Caco-2 (cell line): ENCODE measurements around the gene RNLS. TPM values are rescaled to one million over a fixed set of nuclear protein-coding genes. Genes with fewer than 3 reads are reported as not detected.

Source experiments
- BruUV-seq: library from RNA; stranded (reverse); fragments of 400-500 nt; replicated peaks from 2 replicates; lab custom pipeline; 2021; lab: Mats Ljungman, UMichigan
- CTCF ChIA-PET: fragments of 300-600 bp; sonication (Branson Sonifier 250); formaldehyde crosslinking; loops from one replicate; lab custom pipeline; 2022; ENCODE audit warnings: antibody characterized with exemption; lab: Charles Lee
- POLR2A ChIA-PET: fragments of 300-600 bp; sonication (Branson Sonifier 250); formaldehyde crosslinking; loops from one replicate; lab custom pipeline; 2022; ENCODE audit warnings: antibody characterized with exemption; lab: Charles Lee
- DNase-seq, 2 experiments: peaks; one replicate each; pipeline versions ENCODE4 v3.0.0 to v3.0.0-alpha.2; 2020 to 2022
- H3K27me3 ChIP-seq: replicated peaks from 2 replicates; pipeline ENCODE4 v1.6.0; 2011; ENCODE audit warnings: low read length; ENCODE audit not compliant: control insufficient read depth, insufficient read depth
- H3K36me3 ChIP-seq: 2 replicates; pipeline ENCODE4 v1.5.1; 2011; ENCODE audit warnings: low read length; ENCODE audit not compliant: control insufficient read depth, insufficient read depth
- H3K4me1 ChIP-seq: fragments of 250-450 bp; sonication (Bioruptor Pico); 2 replicates; pipeline ENCODE4 v1.5.1; 2020; ENCODE audit warnings: mild to moderate bottlenecking
- H3K4me3 ChIP-seq: 2 replicates; pipeline ENCODE4 v1.5.1; 2011; ENCODE audit warnings: low read depth, mild to moderate bottlenecking, control low read depth, low read length
- H3K9me3 ChIP-seq: fragments of 250-450 bp; sonication (Bioruptor Pico); 2 replicates; pipeline ENCODE4 v1.5.1; 2020; ENCODE audit warnings: mild to moderate bottlenecking, moderate library complexity
- H3K27ac Mint-ChIP-seq: one replicate; pipeline ENCODE4 v1.8.0; 2022; ENCODE audit warnings: mixed read lengths; ENCODE audit not compliant: unreplicated experiment
- H3K27me3 Mint-ChIP-seq: one replicate; pipeline ENCODE4 v1.8.0; 2022; ENCODE audit warnings: mixed read lengths; ENCODE audit not compliant: insufficient read depth, unreplicated experiment
- H3K36me3 Mint-ChIP-seq: one replicate; pipeline ENCODE4 v1.8.0; 2022; ENCODE audit warnings: mild to moderate bottlenecking, mixed read lengths; ENCODE audit not compliant: insufficient read depth, unreplicated experiment
- H3K4me1 Mint-ChIP-seq: one replicate; pipeline ENCODE4 v1.8.0; 2022; ENCODE audit warnings: low read depth, mixed read lengths; ENCODE audit not compliant: unreplicated experiment
- H3K4me3 Mint-ChIP-seq: one replicate; pipeline ENCODE4 v1.8.0; 2022; ENCODE audit warnings: mild to moderate bottlenecking, moderate library complexity, mixed read lengths; ENCODE audit not compliant: unreplicated experiment
- H3K9me3 Mint-ChIP-seq: one replicate; pipeline ENCODE4 v1.8.0; 2022; ENCODE audit warnings: mixed read lengths; ENCODE audit not compliant: unreplicated experiment
- CTCF ChIP-seq, 2 experiments: fragments of 200-600 bp in 1 of 2; IDR thresholded peaks; 1 replicate in 1 of 2; 2 replicates in 1 of 2; pipeline versions ENCODE4 v1.5.1 to v1.8.0; 2011 to 2022; ENCODE audit warnings: antibody characterized with exemption in 1 of 2, control low read depth in 1 of 2, inconsistent platforms in 1 of 2, low read depth in 1 of 2, low read length in 1 of 2, mild to moderate bottlenecking in 1 of 2, moderate library complexity in 1 of 2; ENCODE audit not compliant: insufficient read depth in 1 of 2, severe bottlenecking in 1 of 2, unreplicated experiment in 1 of 2
- intact Hi-C: fragments of 100-400 bp; cut with micrococcal nuclease; formaldehyde crosslinking; loops from one replicate; pipeline ENCODE4 v1.10.0; 2022; ENCODE audit not compliant: unreplicated experiment
- total RNA-seq: library from RNA; stranded (reverse); gene quantifications from 2 replicates; pipeline ENCODE4 v1.2.3, GENCODE V29; 2022

RNLS gene
- total RNA-seq, 1 experiment from 2014 or later, result 5.7 TPM

GRCh38 chr10:88342733-88343310 lies 240.3 kb downstream of the RNLS start:
- intact Hi-C loops, result no loop called here
- H3K9me3 Mint-ChIP-seq, result no peaks in the 10 kb centered on the region
- H3K4me1 ChIP-seq, result peaks cover 19% of the 10 kb centered on the region
- no peak overlapping the region for H3K4me3 Mint-ChIP-seq
- ChIA-PET CTCF (no interaction called here), POLR2A (no interaction called here)
- no peak for TF ChIP-seq CTCF (IDR thresholded peaks at IDR 0.05; ENCODE audit: insufficient read depth in 1 of 2, low read depth in 1 of 2, low read length in 1 of 2, severe bottlenecking in 1 of 2, unreplicated experiment in 1 of 2)
- no peaks in the 10 kb centered on the region for H3K27me3 ChIP-seq
- H3K9me3 ChIP-seq, result no peaks in the 10 kb centered on the region
- BruUV-seq, result no TSS peak
- H3K36me3 Mint-ChIP-seq, result no peaks in the 10 kb centered on the region
- no peak overlapping the region for H3K27ac Mint-ChIP-seq
- H3K4me1 Mint-ChIP-seq, result peaks cover 10% of the 10 kb centered on the region
- H3K27me3 Mint-ChIP-seq, result no peaks in the 10 kb centered on the region
- no peaks in the 10 kb centered on the region for H3K36me3 ChIP-seq
- no peak overlapping the region for H3K4me3 ChIP-seq
- DNase-seq, result no peak

- intact Hi-C loops, result no loop called here
- Mint-ChIP-seq H3K27me3 (no peaks in the 10 kb centered on the region), H3K9me3 (no peaks in the 10 kb centered on the region), H3K4me1 (no peaks in the 10 kb centered on the region), H3K4me3 (no peak overlapping the region), H3K27ac (no peak overlapping the region), H3K36me3 (no peaks in the 10 kb centered on the region)
- BruUV-seq, result no TSS peak
- no peak for DNase-seq
- no peaks in the 10 kb centered on the region for H3K27me3 ChIP-seq
- CTCF ChIA-PET, result no interaction called here
- H3K36me3 ChIP-seq, result no peaks in the 10 kb centered on the region
- H3K9me3 ChIP-seq, result no peaks in the 10 kb centered on the region
- H3K4me1 ChIP-seq, result no peaks in the 10 kb centered on the region
- no peak for TF ChIP-seq CTCF (IDR thresholded peaks at IDR 0.05; ENCODE audit: insufficient read depth in 1 of 2, low read depth in 1 of 2, low read length in 1 of 2, severe bottlenecking in 1 of 2, unreplicated experiment in 1 of 2)
- POLR2A ChIA-PET, result no interaction called here
- no peak overlapping the region for H3K4me3 ChIP-seq
Observed at GRCh38 chr10:88337134-88337533, 246.0 kb downstream of the RNLS start.

GRCh38 chr10:88336334-88336733 lies 246.8 kb downstream of the RNLS start:
- no peaks in the 10 kb centered on the region for H3K36me3 ChIP-seq
- Mint-ChIP-seq H3K36me3 (no peaks in the 10 kb centered on the region), H3K27ac (no peak overlapping the region), H3K27me3 (no peaks in the 10 kb centered on the region), H3K9me3 (no peaks in the 10 kb centered on the region), H3K4me3 (no peak overlapping the region), H3K4me1 (no peaks in the 10 kb centered on the region)
- BruUV-seq, result no TSS peak
- intact Hi-C loops, result no loop called here
- H3K9me3 ChIP-seq, result no peaks in the 10 kb centered on the region
- DNase-seq, result no peak
- H3K4me3 ChIP-seq, result no peak overlapping the region
- no peaks in the 10 kb centered on the region for H3K27me3 ChIP-seq
- no peaks in the 10 kb centered on the region for H3K4me1 ChIP-seq
- ChIA-PET POLR2A (no interaction called here), CTCF (no interaction called here)
- no peak for TF ChIP-seq CTCF (IDR thresholded peaks at IDR 0.05; ENCODE audit: insufficient read depth in 1 of 2, low read depth in 1 of 2, low read length in 1 of 2, severe bottlenecking in 1 of 2, unreplicated experiment in 1 of 2)
